A549 (cell line): ENCODE data around the gene PLEKHA4.

ENCODE experiments used
- CBX2 ChIP-seq: fragments of 200-600 bp; sonication (generic); IDR thresholded peaks from 2 replicates; pipeline ENCODE4 v1.6.1; 2016; ENCODE audit warnings: low read depth, mild to moderate bottlenecking, borderline replicate concordance
- EHMT2 ChIP-seq: fragments of 200-600 bp; sonication (generic); IDR thresholded peaks from 2 replicates; pipeline ENCODE4 v1.6.1; 2016; ENCODE audit warnings: antibody characterized with exemption, low read depth, mild to moderate bottlenecking, moderate library complexity
- JUN ChIP-seq, 2 experiments: fragments of >200 bp; sonication (Bioruptor Twin); formaldehyde crosslinking; IDR thresholded peaks; 2 replicates in 1 of 2; 3 replicates in 1 of 2; pipeline ENCODE4 v1.6.1; 2016 to 2017
- MAX ChIP-seq: IDR thresholded peaks from 2 replicates; pipeline ENCODE4 v1.6.1; 2012
- RCOR1 ChIP-seq: fragments of 150-350 bp; IDR thresholded peaks from 2 replicates; pipeline ENCODE4 v1.6.1; 2014; ENCODE audit warnings: antibody characterized with exemption, low read length, low read depth
- RNF2 ChIP-seq: fragments of 200-600 bp; sonication (generic); IDR thresholded peaks from 2 replicates; pipeline ENCODE4 v1.6.1; 2016; ENCODE audit warnings: low read depth, mild to moderate bottlenecking, antibody characterized with exemption, moderate library complexity, borderline replicate concordance
- SMC3 ChIP-seq: fragments of >200 bp; sonication (Bioruptor Twin); formaldehyde crosslinking; IDR thresholded peaks from 3 replicates; pipeline ENCODE4 v1.6.1; 2018; ENCODE audit warnings: inconsistent platforms
- TF ChIP-seq, protein P1 (sequence below): fragments of 200-600 bp; sonication (generic); IDR thresholded peaks from 2 replicates; pipeline ENCODE4 v1.6.1; 2016; ENCODE audit warnings: antibody characterized with exemption, mild to moderate bottlenecking, moderate library complexity
- TF ChIP-seq, protein P2 (sequence below): fragments of >200 bp; sonication (Bioruptor Twin); formaldehyde crosslinking; IDR thresholded peaks from 3 replicates; pipeline ENCODE4 v1.5.1; 2016
- TF ChIP-seq, protein P3 (sequence below): IDR thresholded peaks from 2 replicates; pipeline ENCODE4 v1.6.1; 2012

DNA sequence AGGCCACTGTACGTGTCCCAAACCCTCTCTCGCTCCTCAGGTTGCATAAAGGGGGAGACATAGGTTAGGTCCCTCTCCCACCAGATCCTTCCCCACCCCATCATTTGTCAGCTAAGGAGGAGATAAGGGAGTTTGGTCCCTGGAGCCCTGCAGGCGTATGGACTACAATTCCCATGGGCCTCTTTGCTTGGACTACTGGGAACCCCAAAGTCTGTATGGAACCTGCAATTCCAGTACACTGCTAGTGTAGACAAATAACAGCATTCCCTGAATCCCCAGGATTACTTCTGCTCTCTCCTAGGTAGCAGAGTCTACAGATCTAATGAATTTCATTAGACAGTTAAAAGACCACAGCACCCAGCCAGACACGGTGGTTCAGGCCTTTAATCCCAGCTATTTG, 16.1 kb downstream of the PLEKHA4 start:
- no peak for TF ChIP-seq RNF2
- no peak for TF ChIP-seq JUN (IDR thresholded peaks at IDR 0.05)
- TF ChIP-seq, protein P1, sequence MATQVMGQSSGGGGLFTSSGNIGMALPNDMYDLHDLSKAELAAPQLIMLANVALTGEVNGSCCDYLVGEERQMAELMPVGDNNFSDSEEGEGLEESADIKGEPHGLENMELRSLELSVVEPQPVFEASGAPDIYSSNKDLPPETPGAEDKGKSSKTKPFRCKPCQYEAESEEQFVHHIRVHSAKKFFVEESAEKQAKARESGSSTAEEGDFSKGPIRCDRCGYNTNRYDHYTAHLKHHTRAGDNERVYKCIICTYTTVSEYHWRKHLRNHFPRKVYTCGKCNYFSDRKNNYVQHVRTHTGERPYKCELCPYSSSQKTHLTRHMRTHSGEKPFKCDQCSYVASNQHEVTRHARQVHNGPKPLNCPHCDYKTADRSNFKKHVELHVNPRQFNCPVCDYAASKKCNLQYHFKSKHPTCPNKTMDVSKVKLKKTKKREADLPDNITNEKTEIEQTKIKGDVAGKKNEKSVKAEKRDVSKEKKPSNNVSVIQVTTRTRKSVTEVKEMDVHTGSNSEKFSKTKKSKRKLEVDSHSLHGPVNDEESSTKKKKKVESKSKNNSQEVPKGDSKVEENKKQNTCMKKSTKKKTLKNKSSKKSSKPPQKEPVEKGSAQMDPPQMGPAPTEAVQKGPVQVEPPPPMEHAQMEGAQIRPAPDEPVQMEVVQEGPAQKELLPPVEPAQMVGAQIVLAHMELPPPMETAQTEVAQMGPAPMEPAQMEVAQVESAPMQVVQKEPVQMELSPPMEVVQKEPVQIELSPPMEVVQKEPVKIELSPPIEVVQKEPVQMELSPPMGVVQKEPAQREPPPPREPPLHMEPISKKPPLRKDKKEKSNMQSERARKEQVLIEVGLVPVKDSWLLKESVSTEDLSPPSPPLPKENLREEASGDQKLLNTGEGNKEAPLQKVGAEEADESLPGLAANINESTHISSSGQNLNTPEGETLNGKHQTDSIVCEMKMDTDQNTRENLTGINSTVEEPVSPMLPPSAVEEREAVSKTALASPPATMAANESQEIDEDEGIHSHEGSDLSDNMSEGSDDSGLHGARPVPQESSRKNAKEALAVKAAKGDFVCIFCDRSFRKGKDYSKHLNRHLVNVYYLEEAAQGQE: no peak
- no peak for TF ChIP-seq CBX2
- TF ChIP-seq MAX: no peak
- TF ChIP-seq, protein P2, sequence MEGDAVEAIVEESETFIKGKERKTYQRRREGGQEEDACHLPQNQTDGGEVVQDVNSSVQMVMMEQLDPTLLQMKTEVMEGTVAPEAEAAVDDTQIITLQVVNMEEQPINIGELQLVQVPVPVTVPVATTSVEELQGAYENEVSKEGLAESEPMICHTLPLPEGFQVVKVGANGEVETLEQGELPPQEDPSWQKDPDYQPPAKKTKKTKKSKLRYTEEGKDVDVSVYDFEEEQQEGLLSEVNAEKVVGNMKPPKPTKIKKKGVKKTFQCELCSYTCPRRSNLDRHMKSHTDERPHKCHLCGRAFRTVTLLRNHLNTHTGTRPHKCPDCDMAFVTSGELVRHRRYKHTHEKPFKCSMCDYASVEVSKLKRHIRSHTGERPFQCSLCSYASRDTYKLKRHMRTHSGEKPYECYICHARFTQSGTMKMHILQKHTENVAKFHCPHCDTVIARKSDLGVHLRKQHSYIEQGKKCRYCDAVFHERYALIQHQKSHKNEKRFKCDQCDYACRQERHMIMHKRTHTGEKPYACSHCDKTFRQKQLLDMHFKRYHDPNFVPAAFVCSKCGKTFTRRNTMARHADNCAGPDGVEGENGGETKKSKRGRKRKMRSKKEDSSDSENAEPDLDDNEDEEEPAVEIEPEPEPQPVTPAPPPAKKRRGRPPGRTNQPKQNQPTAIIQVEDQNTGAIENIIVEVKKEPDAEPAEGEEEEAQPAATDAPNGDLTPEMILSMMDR: no peak
- no peak for TF ChIP-seq EHMT2
- TF ChIP-seq, protein P3, sequence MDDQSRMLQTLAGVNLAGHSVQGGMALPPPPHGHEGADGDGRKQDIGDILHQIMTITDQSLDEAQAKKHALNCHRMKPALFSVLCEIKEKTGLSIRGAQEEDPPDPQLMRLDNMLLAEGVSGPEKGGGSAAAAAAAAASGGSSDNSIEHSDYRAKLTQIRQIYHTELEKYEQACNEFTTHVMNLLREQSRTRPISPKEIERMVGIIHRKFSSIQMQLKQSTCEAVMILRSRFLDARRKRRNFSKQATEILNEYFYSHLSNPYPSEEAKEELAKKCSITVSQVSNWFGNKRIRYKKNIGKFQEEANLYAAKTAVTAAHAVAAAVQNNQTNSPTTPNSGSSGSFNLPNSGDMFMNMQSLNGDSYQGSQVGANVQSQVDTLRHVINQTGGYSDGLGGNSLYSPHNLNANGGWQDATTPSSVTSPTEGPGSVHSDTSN: no peak
- no peak for TF ChIP-seq RCOR1
- TF ChIP-seq SMC3: no peak
